Measurements from ENCODE around the gene TMEM26.

Gene TMEM26

GRCh38 chr10:61391281-61391680, 61.9 kb downstream of the TMEM26 start:
- ATAC-seq = no peak
- TF ChIP-seq ARNTL (CRISPR knock-in tag; IDR thresholded peaks at IDR 0.05; ENCODE audit: borderline replicate concordance, low read depth) = no peak
- no peak for TF ChIP-seq SNAI2 (CRISPR knock-in tag; IDR thresholded peaks at IDR 0.05)
- no peak for TF ChIP-seq ISL1 (CRISPR knock-in tag; IDR thresholded peaks at IDR 0.05)
- TF ChIP-seq POU6F1 (CRISPR knock-in tag; IDR thresholded peaks at IDR 0.05; ENCODE audit: borderline replicate concordance, low read depth) = no peak
- no peak for TF ChIP-seq ZNF565 (CRISPR knock-in tag; conservative IDR thresholded peaks at IDR 0.05; ENCODE audit: low read depth)
- no peak for TF ChIP-seq CREB5 (CRISPR knock-in tag; IDR thresholded peaks at IDR 0.05; ENCODE audit: low read depth)
- TF ChIP-seq BACH2 (CRISPR knock-in tag; IDR thresholded peaks at IDR 0.05; ENCODE audit: borderline replicate concordance) = no peak
- TF ChIP-seq GLIS3 (CRISPR knock-in tag; IDR thresholded peaks at IDR 0.05) = no peak
- TF ChIP-seq CSRNP3 (CRISPR knock-in tag; IDR thresholded peaks at IDR 0.05) = no peak

- ATAC-seq = no peak
- TF ChIP-seq TSHZ2 (CRISPR knock-in tag; IDR thresholded peaks at IDR 0.05) (no peak), CSRNP3 (CRISPR knock-in tag; IDR thresholded peaks at IDR 0.05) (no peak), RARB (CRISPR knock-in tag; IDR thresholded peaks at IDR 0.05) (no peak), GLIS3 (CRISPR knock-in tag; IDR thresholded peaks at IDR 0.05) (no peak), ESRRG (CRISPR knock-in tag; IDR thresholded peaks at IDR 0.05) (no peak), BACH2 (CRISPR knock-in tag; IDR thresholded peaks at IDR 0.05; ENCODE audit: borderline replicate concordance) (no peak), CREB5 (CRISPR knock-in tag; IDR thresholded peaks at IDR 0.05; ENCODE audit: low read depth) (no peak), SNAI2 (CRISPR knock-in tag; IDR thresholded peaks at IDR 0.05) (no peak), ZNF70 (CRISPR knock-in tag; IDR thresholded peaks at IDR 0.05) (no peak), OSR1 (CRISPR knock-in tag; IDR thresholded peaks at IDR 0.05) (no peak), ZFP30 (CRISPR knock-in tag; IDR thresholded peaks at IDR 0.05) (no peak), ZFP3 (CRISPR knock-in tag; IDR thresholded peaks at IDR 0.05) (no peak), POU6F1 (CRISPR knock-in tag; IDR thresholded peaks at IDR 0.05; ENCODE audit: borderline replicate concordance, low read depth) (no peak), TOX (CRISPR knock-in tag; IDR thresholded peaks at IDR 0.05; ENCODE audit: borderline replicate concordance) (no peak), TCF4 (CRISPR knock-in tag; IDR thresholded peaks at IDR 0.05; ENCODE audit: borderline replicate concordance) (no peak), ZC3H10 (CRISPR knock-in tag; IDR thresholded peaks at IDR 0.05) (no peak), CSDC2 (CRISPR knock-in tag; IDR thresholded peaks at IDR 0.05) (no peak), PATZ1 (CRISPR knock-in tag; IDR thresholded peaks at IDR 0.05; ENCODE audit: borderline replicate concordance) (no peak), PPARA (CRISPR knock-in tag; IDR thresholded peaks at IDR 0.05; ENCODE audit: borderline replicate concordance) (no peak)
Measured at GRCh38 chr10:61390851-61391250, 62.3 kb downstream of the TMEM26 start.
